ENCODE data around the gene FGD2.
A peak's percentile ranks its signal among the peaks of the same experiment; 100 is the strongest.

The FGD2 gene

GRCh38 chr6:37077905-37078296 lies 72.4 kb downstream of the FGD2 start:
- no peak for TF ChIP-seq CTCF (IDR thresholded peaks at IDR 0.05; ENCODE audit: borderline replicate concordance, control extremely low read depth, extremely low read depth, insufficient read depth, missing control alignments)
- in situ Hi-C loops (cut with MboI; ENCODE audit: low sequenced_read_pairs, unreplicated experiment), result no loop called here
- DNase-seq (ENCODE audit: low spot score), result peak; percentile 14
